ENCODE results near the gene SGF29. TPM values are rescaled to one million over a fixed set of nuclear protein-coding genes. Genes with fewer than 3 reads are reported as not detected.

Gene SGF29
- total and polyA plus RNA-seq, 2 of the 8 experiments (the other 6 are each of a cell fraction or from before 2014, with no cell fraction given) = 3.1 to 22.7 TPM

- Histone ChIP-seq H2BK12ac (ENCODE audit: low read depth, low read length) (no peak overlapping the region), H3K79me1 (ENCODE audit: low read depth, low read length) (no peaks in the 10 kb centered on the region), H2BK120ac (replicated peaks; ENCODE audit: low read depth, low read length) (no peak overlapping the region), H4K5ac (ENCODE audit: insufficient read length, low read depth, low read length) (no peak overlapping the region), H3K36me3 (ENCODE audit: control insufficient read depth in 2 of 4, insufficient read depth in 4 of 4, low read length in 3 of 4) (peaks cover 0 to 4% (median 1%) of the 10 kb centered on the region in 4 experiments; a peak in 4 of 8 replicates), H3K4me1 (replicated peaks in 1 of 4; ENCODE audit: control insufficient read depth in 3 of 4, insufficient read depth in 4 of 4, low read length in 3 of 4) (peaks cover 0 to 5% (median 2%) of the 10 kb centered on the region in 4 experiments; a peak in 2 of 7 replicates), H3K23me2 (ENCODE audit: low read depth, low read length) (no peaks in the 10 kb centered on the region), H3K27me3 (replicated peaks in 1 of 4; ENCODE audit: control insufficient read depth in 3 of 4, extremely low read depth in 1 of 4, insufficient read depth in 3 of 4, low read length in 3 of 4) (no peaks in the 10 kb centered on the region), H3K79me2 (ENCODE audit: control insufficient read depth in 1 of 2, insufficient read depth in 2 of 2, low read length in 2 of 2) (no peaks in the 10 kb centered on the region), H2BK15ac (ENCODE audit: low read length) (no peak overlapping the region), H3K4ac (replicated peaks; ENCODE audit: insufficient read length, low read depth, low read length) (no peak overlapping the region), H3K4me3 (ENCODE audit: extremely low read depth in 1 of 4, insufficient read depth in 2 of 4, low read depth in 3 of 4, low read length in 4 of 4) (no peak overlapping the region), H4K20me1 (replicated peaks in 1 of 2; ENCODE audit: control insufficient read depth in 1 of 2, insufficient read depth in 2 of 2, low read length in 2 of 2) (peaks cover 0 to 2% of the 10 kb centered on the region in 2 experiments), H4K91ac (replicated peaks; ENCODE audit: insufficient read length, low read length) (no peak overlapping the region), H2AFZ (ENCODE audit: low read length) (no peak overlapping the region), H3K9ac (replicated peaks in 1 of 4; ENCODE audit: extremely low read depth in 1 of 4, low read depth in 3 of 4, low read length in 3 of 4) (no peak overlapping the region), H3K4me2 (ENCODE audit: insufficient read depth in 1 of 2, low read depth in 2 of 2, low read length in 2 of 2) (no peak overlapping the region), H3K18ac (ENCODE audit: extremely low read depth, low read length) (no peak overlapping the region), H2AK5ac (ENCODE audit: low read depth, low read length) (no peak overlapping the region), H3K9me3 (ENCODE audit: insufficient read depth in 2 of 2, low read depth in 1 of 2, low read length in 1 of 2) (no peaks in the 10 kb centered on the region), H2BK20ac (ENCODE audit: low read length) (no peak overlapping the region), H3K23ac (ENCODE audit: insufficient read length) (no peak overlapping the region), H3K14ac (ENCODE audit: insufficient read length) (no peak overlapping the region), H2BK5ac (ENCODE audit: low read depth, low read length) (no peak overlapping the region), H3K56ac (replicated peaks; ENCODE audit: insufficient read length, low read depth, low read length) (no peak overlapping the region), H4K8ac (ENCODE audit: extremely low read depth, insufficient read depth, low read length) (no peak overlapping the region), H3K27ac (ENCODE audit: low read depth, low read length) (no peak overlapping the region)
- TF ChIP-seq YY1 (IDR thresholded peaks at IDR 0.05; ENCODE audit: low read depth, low read length) = no peak
- TF ChIP-seq BRCA1 (IDR thresholded peaks at IDR 0.05; ENCODE audit: low read depth, low read length) = no peak
- no peak for TF ChIP-seq CBX8 (IDR thresholded peaks at IDR 0.05; ENCODE audit: borderline replicate concordance, low read depth, low read length)
- no peak for TF ChIP-seq EZH2 (IDR thresholded peaks at IDR 0.05; ENCODE audit: low read depth, low read length, severe bottlenecking)
- no peak for TF ChIP-seq KDM1A (IDR thresholded peaks at IDR 0.05; ENCODE audit: borderline replicate concordance, low read length)
- no peak for TF ChIP-seq FOSL1 (IDR thresholded peaks at IDR 0.05; ENCODE audit: insufficient read depth, low read depth, low read length)
- TF ChIP-seq BCL11A (IDR thresholded peaks at IDR 0.05; ENCODE audit: low read depth in 2 of 2, low read length in 2 of 2) = no peak
- no peak for TF ChIP-seq CHD1 (IDR thresholded peaks at IDR 0.05; ENCODE audit: low read depth, low read length)
- no peak for TF ChIP-seq CEBPB (IDR thresholded peaks at IDR 0.05; ENCODE audit: low read depth, low read length)
- no peak for TF ChIP-seq CBX5 (IDR thresholded peaks at IDR 0.05; ENCODE audit: low read depth, low read length)
- CTCF ChIA-PET (ENCODE audit: partially characterized antibody) = interaction anchor here (1.0 to 1.1 kb wide), 2 partner anchors 16 to 269 kb away, joined by 3 read pairs; no protein-coding TSS in a partner anchor
- DNase-seq (ENCODE audit: low read depth in 1 of 2, low spot score in 2 of 2) = no peak
- FAIRE-seq = no peak
- POLR2A ChIA-PET (ENCODE audit: partially characterized antibody) = interaction anchor here (3.2 kb wide), 1 partner anchor 37 kb away, joined by 9 read pairs; the partner anchor contains the start of gene SGF29
- WGBS, 2 experiments (ENCODE audit: extremely low coverage in 1 of 2, insufficient coverage in 1 of 2, insufficient read length in 1 of 2, insufficient replicate concordance in 2 of 2, low coverage in 1 of 2, low lambda C conversion rate in 2 of 2, missing lambda C conversion rate in 1 of 2) = 78% methylated on average over 6 of the region's 6 CpGs; no CpG with 5 or more reads in 1 of the 2 experiments
Observed at GRCh38 chr16:28591355-28591754, 37.6 kb downstream of the SGF29 start.

Measured in H1 (cell line).